ENCODE data around the gene KRTDAP.

The KRTDAP gene

DNA sequence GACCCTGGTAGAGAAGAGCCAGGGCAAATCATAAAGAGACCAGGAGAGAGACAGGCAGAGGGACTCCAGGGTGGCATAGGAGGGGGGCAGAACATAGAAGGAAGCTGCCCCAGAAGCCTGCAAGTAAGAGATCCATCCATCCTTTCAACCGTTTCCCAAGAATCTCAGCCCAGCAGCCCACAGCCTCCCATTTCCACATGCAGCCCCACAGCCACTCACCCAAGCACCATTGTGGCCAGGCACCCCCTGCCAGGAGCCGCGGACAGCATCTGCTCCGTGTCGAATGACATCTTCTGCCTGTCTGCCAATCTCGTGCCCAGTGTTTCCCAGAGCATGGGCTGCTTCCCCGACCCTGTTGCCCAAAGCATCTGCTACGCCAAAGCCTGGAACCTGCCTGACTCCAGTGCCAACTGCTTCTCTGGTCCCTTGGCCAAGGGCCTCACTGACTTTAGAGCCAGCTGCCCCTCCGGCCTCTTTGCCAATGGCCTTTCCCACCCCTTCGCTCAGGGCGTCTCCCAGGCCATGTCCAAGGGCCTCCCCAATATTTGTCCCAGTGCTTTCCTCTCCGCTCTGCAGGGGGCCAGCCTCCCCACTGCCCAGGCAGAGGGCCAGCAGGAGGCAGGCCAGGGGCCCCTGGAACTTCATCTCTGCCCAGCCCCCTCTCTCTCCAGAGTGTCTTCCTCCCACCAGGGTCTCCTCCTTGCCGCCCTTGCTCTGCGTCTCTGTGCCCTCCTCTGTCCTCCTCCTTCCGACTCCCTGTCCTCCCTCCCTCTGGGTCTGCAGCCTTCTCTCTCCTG is 22.8 kb upstream of the KRTDAP start:
- DNase-seq: no peak

DNA sequence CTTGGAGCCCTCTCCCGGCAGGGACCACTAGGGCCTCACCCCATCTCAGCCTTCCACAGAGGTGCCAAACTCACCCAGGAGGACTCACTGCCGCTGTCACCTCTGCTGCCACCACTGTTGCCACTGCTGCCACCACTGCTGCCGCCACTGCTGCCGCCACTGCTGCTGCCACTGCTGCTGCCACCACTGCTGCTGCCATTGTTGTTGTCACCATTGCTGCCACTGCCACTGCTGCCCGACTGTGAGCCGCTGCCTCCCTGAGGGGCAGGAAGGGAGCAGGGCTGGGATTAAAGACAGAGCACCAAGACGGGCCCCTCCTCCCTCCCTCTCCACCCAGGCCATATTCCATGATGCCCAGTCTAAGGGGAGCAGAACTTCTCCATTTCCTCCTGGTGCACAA is 21.1 kb upstream of the KRTDAP start:
- no peak for DNase-seq

GRCh38 chr19:35510626-35510964 is 20.3 kb upstream of the KRTDAP start:
- no peak for DNase-seq

DNA sequence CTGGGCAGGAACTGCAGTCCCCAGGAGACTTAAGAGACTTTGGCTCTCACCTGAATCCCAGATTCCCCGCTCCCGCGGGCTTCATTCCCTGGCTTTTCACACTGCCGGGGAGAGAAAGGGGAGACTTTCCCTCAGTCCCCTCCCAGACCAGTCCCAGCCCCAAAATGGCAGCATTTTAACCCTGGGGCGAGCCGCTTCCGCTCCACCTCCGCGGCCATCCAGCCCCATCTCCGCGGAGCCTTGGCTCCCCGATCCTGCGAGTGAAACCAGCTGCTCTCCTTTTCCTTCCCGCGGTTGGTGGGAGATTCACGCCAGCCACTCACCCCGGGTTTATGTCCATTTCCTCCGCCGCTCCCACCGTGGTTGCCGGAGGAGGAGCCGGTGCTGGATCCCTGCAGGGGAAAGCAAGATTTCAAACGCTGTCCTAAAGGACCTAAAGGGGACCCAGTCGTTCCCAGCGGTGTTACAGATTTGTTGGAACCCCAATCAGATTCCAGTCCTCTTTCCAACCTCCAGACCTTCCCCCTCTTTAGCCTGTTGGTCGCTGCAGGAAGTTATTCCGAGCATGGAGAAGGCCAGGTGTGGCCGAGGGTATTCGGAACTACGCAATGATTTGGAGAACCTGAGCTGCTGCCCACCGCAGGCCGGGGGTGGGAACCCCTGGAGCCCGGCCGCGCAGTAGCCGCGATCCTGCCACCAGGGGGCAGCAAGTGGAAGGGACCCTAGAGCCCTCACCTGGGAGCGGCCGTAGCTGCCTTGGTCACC is 19.8 kb upstream of the KRTDAP start:
- DNase-seq: no peak

- no peak for DNase-seq
Observed at GRCh38 chr19:35509018-35509652, 18.9 kb upstream of the KRTDAP start.

GRCh38 chr19:35508129-35508528 is 17.9 kb upstream of the KRTDAP start:
- no peak for DNase-seq

DNA sequence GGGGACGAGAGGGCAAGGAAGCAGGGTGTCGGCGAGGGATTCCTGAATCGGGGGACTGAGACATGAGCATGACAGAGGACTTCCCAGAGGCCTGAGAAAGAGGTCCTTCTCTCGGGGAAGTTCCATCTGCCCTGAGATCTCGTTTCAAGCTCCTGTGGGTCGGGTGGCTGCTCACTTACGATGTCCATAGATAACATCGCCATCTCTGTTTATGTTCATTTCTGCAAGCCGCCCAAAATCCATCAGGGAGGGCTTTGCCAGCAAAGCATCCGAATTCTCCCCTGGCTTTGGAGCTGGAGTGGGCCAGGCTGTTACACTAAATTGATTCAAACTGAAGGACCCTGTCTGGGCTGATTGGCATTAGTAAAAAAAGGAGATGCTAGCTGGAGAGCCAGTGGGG is 17.3 kb upstream of the KRTDAP start:
- DNase-seq: no peak

DNA sequence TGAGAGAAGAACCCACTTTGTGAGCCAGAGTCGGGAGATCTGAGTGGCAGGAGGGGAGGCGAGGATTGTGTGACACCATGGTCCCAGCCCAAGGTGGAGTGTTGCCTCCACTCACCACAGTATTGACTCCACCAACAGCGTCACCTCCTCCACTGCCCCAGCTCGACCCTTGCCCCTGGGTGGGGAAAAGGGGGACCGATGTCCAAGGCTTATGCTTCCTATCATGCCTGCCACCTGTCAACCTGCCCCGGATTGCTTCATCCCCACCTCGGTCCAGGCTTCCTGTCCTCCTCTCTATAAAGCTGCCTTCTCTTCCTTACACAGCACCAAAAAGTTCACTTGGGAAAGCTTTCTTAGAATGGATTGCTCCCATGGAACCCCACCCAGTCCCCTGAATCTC is 15.7 kb upstream of the KRTDAP start:
- DNase-seq: no peak

DNA sequence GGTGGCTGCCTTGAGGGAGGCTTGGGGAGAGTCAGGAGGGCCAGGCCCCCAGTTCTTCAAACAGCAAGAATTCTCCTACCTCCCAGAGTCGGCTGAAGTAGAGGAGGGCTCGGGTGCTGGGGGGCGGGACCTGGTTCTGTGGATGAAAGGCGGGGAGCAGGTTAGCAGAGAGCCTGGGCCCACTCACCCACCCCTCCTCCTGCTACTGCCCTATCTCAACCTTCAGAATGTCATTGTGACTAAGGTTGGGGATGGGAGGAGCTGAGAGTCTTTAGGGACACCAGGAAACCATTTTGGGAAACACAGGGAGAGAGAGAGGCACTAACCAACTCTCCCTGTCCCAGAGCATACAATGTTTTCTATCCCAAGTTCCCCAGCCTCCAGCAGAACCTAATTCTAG is 12.5 kb upstream of the KRTDAP start:
- no peak for DNase-seq

DNA sequence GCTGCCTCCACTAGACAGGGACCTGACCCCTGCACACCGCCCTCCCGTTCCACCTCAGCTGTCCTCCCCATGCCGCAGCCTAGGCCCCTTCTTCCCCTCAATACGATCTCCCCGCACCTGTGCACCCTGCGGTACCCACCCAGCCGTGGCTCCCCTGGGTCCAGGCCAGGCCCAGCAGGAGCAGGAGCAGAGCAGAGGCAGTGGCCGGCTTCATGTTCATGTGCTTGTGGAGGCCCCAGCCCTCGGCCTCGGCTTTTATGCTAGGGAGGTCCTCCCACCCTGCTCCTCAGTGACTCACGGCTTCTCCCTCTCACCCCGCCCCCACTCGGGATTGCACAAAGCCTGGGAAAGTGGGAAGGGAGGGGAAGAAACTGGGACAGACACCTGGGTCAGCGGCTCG is 11.4 kb upstream of the KRTDAP start:
- no peak for DNase-seq

DNA sequence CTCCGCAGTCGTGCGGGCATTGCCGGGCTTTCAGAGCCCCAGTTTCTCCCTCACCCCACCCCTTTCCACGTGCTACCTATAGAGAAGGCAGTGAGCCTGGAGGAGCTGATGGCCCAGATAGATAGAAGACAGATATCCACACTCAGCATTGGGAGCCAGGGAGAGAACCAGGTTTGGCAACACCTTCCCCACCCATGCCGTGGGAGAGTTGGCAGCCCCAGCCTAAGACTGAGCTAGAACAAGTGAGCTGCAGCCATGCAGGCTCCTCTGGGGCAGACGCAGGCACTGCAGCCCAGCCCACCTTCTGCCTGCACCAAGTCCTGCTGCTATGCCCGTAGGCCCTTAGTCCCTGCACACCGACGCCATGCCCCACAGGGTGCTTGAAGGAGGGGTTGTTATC is 10.3 kb upstream of the KRTDAP start:
- no peak for DNase-seq

- no peak for DNase-seq
Observed at GRCh38 chr19:35498984-35499527, 8.8 kb upstream of the KRTDAP start.

- no peak for DNase-seq
Observed at GRCh38 chr19:35498220-35498619, 8.0 kb upstream of the KRTDAP start.

GRCh38 chr19:35497406-35497805 is 7.1 kb upstream of the KRTDAP start:
- no peak for DNase-seq

GRCh38 chr19:35495107-35496064 is 5.1 kb upstream of the KRTDAP start:
- no peak for DNase-seq

DNA sequence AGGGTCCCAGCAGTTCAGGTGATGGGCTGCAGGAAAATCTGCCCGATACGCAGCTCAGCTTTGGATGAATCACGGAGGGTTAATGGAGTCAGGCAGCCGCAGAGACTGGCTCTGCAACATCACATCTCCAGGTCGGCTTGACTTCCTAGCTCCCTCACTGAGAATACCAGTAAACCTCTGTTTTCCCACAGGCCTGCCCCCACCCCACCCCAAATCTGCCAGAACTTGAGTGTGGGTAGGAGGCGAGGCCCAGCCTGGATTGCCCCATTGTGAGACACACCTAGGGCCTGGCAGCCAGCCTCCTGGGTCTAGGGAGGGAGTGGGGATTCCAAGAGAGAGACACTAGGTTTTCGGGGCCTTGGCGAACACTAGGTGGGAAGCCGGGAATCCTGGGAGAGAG is 3.7 kb upstream of the KRTDAP start:
- DNase-seq: no peak

- DNase-seq: no peak
Observed at GRCh38 chr19:35491836-35492360, 1.6 kb upstream of the KRTDAP start.

DNA sequence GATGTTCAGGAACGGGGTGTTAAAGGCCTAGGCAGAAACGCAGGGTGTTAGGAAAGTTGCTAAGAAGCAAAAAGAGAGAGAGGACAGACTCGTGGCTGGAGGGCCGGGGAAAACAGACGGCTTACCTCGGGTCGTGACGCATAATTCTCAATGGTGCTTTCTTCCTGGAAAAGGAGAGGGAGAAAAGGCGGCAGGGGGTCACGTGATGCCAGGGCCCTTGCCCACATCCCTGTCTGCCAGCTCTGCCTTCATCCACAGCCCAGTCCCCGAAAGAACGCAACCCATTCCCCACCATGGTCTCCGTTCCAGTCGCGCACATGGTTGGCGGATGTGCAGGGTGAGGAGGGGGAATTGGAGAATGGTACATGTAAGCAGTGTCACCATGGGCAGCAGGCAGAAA is 1.6 kb downstream of the KRTDAP start:
- DNase-seq: no peak

- no peak for DNase-seq
Observed at GRCh38 chr19:35487656-35488182, 2.5 kb downstream of the KRTDAP start.

- no peak for DNase-seq
Observed at GRCh38 chr19:35486268-35486708, 4.0 kb downstream of the KRTDAP start.

DNA sequence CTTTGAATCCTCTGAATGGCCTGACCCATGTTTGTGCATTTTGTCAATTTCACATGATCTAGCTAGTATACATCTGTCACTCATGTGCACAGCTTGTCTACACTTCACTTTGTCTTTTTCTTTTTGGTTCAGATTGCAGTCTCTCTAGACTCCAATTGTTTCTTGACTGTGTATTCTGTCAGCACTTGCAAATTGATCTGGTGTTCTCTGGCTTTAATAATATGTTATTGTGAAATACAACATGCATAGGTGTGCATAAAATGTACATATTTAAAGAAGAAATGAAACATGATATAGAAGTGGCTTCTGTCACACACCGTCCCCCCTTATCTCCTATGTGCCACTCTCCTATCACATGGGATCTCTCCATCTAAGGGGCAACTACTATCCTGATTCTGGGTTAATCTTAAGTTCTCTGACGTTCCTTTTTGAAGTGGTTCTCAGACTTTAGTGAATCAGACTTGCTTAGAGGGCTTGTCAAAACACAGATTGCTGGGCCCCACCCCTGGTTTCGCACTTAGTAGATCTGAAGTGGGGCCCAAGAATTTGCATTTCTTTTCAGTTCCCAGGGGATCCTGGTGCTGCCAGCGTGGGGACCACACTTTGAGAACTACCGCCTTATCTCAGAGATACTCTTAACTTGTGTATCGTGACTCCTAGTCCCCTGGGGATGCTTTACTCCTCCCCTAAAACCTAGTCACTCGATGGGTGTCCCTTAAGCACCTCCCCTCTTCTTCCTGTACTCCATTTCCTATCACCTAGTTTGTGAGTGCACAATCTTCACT is 5.8 kb downstream of the KRTDAP start:
- DNase-seq: no peak

Measured in SHP77 treated with DMSO at 0.1 percent for 48 hours (cell line).